GM20431 (cell line): Measurements from ENCODE around the gene PPP5C.

Experiments used
- in situ Hi-C: fragments of 300-500 bp; cut with MseI, MboI; formaldehyde crosslinking; loops from one replicate; pipeline ENCODE4 v1.15.0; 2020; ENCODE audit warnings: low sequenced_read_pairs; ENCODE audit not compliant: unreplicated experiment

Gene PPP5C

DNA sequence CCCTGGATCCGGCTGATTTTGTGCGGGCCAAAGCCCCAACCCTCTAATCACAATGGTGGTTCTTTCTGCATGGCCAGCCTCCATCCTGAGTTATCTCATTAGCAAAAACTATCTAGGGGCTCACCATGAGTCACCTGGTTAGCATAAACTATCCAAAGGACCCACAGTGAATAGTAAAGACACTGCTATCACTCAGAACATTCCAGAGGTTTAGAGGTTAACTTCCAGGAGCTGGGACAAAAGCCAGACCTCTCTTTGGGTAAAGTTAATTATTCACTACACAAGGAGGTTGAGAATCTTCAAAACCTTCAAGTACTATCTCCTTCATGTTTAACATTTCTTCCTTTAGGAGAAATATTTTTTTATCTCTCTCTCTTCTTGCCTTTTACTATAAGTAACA is 18.8 kb upstream of the PPP5C start:
- in situ Hi-C loops = no loop called here

DNA sequence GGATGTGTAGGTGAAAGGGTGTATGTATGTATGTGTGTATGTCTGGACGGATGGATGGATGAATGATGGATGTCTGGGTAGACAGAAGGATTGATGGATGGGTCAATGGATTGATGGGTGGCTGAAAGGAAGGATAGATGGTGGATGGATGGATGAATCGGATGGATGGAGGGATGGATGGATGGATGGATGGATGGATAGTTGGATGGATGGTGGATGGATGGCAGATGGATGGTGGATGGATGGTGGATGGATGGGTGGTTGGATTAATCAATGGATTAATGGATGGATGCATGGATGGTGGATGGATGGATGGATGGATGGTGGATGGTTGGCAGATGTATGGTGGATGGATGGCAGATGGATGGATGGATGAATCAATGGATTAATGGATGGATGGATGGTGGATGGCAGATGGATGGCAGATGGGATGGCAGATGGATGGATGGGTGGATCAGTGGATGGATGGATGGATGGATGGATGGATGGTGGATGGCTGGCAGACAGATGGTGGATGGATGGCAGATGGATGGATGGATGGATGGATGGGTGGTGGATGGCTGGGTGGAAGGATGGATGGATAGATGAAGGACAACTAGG is 16.5 kb upstream of the PPP5C start:
- in situ Hi-C loops = no loop called here

DNA sequence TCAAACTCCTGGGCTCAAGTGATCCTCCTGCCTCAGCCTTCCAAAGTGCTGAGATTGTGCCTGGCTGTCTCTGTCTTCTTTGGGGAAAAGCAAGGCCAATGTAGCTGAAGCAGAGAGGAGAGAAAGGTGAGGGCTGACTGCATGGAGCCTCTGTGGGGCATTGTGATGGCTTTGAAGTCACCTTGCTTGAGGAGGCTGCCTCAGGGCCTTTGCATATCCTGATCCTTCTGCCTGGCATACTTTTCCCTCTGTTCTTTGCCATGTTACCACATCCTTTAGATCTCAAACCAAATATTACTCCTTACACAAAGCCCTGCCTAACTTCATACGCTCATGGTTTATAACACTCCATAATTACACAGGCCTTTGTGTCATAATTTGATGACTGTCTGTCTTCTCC is 9.4 kb upstream of the PPP5C start:
- in situ Hi-C loops = no loop called here

DNA sequence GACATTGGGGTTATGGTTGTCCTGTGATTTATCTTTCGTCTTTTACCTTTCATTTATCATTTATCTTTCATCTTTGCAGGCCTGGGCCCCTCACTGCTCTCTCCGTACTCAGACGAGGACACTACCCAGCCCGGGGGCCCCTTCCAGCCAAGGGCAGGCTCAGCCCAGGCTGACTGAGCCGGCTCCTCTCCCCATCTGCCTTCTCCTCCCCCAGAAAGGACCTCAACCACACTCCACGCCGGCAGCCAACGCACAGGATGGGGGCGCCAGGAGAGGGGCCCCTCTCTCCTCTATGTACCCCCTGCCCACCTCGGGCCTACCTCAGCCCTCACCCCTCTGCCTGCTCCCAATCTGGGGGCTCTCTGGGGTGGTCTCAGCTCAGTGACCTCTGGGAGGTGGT is 7.4 kb upstream of the PPP5C start:
- in situ Hi-C loops = no loop called here

DNA sequence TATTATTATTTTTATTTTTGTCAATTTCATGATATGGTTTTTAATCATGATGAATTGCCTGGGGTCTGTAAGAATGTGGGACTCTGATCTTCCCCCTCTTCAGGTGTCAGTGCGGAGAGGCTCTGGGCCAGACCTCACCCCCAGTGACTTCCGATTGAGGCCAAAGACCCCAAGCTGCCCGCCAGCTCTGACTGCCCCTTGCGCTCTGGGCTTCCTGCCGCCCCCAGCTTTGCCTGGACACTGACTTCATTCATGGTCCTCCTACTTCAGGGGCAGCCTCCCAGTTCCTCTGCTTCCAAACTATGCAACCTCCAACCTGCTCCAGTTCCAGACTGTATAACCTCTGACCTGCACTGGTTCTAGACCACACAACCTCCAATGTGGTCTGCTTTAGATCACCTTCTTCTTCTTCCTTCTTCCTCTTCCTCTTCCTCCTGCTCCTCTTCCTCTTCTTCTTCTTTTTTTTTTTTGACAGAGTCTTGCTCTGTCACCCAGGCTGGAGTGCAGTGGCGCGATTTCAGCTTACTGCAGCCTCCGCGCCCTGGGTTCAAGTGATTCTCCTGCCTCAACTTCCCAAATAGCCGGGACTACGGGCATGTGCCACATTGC is 6.7 kb upstream of the PPP5C start:
- in situ Hi-C loops = no loop called here

DNA sequence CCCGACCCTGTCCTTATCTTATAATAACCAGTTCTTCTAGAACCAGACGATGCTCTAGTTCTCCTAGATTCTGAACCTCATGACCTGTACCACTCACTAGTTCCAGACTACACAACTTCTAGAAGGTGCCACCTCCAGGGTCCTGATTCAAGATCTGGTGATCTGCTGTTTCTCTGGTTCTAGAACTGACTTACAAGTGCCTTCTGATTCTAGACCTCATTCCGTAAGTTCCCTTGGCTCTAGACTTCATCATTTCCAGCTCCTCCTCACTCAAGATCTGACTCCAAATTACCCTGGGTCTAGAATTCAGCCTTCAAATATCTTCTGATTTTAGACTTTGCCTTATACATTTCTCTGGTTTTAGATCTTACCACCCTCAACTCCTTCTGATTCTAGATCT is 5.0 kb upstream of the PPP5C start:
- in situ Hi-C loops = no loop called here

DNA sequence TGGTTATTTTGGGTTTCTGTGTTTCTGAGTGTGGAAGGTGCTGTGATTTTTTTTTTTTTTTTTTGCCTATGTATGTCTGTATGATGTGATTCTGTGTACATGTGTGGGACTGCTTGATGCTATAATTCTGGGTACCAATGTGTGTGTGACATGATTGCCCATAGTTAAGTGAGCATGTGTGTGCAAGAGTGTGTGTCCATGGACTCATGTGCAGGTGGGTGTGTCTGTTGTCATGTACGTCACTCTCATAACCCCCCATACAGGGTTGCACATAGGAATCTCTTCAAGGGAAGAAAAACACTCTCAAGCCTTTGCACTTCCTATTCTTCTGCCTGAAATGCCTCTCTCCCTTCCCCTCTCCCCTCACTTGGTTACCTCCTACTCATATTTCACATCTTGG is 2.5 kb upstream of the PPP5C start:
- in situ Hi-C loops = no loop called here

DNA sequence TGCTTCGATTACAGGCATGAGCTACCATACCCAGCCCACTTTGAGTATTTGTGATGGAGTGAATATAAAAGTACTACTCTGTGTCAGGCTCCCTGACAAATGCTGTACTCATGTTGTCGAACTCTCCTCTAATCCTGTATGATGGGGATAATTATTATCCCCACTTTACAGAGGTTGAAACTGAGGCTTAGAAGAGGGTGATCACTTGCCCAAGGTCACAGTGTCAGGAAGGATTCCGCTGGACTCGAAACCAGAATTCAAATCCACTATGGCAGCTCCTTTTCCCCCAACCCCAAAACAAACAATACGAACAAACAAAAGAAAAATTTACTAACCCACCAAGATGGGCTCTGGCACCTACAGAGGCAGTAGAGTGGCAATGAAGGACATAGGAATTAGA is 1.7 kb upstream of the PPP5C start:
- in situ Hi-C loops = no loop called here

DNA sequence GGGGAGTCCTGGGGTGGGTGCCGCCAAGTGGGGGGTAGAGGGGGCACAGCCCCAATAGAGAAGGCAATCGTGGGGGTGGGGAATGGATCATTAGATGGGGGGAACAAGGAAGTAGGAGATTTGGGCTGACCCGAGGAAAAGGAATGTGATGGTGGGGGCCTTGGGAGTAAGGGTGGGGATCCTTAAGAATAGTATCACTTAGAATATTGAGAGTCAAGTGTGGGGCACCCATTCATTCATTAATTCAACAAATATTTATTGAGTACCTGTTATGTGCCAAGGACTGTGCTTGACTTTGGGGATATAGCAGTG is 641 bp downstream of the PPP5C start:
- in situ Hi-C loops = no loop called here

DNA sequence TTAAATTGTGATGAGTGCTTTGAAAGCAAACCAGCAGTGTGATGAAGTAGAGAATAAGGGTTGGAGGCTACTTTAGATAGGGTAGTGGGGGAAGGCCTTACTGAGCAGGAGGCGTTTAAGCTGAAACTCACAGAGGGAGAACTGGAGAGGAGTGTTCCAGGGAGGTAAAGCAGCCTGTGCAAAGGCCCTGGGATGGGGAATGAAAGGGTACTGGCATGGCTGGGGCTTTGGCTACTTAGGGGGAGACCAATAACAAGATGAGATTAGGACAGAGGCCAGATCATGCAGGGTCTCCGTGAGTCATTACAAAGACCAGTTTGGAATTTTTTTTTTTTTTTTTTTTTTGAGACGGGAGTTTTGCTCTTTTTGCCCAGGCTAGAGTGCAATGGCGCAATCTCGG is 1.1 kb downstream of the PPP5C start:
- in situ Hi-C loops = no loop called here

DNA sequence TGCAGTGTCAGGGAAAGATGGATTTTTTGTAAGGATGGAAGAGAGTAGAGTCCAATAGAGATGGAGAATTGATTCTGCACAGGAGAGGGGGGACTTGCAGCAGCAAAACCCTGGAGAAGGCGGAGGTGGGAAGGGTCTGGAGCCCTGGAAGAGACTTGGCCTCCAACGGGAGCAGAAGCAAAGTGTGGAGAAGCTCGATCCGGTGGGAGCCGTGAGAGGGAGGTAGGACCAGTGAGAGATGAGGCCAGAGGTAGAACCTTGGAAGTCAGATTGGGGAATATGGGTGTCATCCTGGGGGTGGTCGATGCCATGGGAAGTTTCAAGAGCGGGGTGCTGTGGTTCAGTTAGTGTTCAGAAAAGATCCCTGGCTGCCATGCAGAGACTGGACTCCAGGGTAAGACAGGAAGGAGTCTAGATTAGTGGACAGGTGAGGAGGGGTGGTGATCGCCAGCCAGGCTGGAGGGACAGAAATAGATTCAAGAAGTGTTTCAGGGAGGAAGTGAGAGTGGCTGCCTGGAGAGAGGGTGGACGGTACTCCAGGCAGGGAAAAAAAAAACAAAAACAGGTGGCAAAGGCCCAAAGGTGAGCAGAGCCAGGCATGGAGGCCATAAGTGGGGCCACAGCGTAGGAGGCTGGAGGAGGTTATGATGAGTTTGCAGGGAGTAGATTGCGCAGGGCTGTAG is 2.6 kb downstream of the PPP5C start:
- in situ Hi-C loops = no loop called here

DNA sequence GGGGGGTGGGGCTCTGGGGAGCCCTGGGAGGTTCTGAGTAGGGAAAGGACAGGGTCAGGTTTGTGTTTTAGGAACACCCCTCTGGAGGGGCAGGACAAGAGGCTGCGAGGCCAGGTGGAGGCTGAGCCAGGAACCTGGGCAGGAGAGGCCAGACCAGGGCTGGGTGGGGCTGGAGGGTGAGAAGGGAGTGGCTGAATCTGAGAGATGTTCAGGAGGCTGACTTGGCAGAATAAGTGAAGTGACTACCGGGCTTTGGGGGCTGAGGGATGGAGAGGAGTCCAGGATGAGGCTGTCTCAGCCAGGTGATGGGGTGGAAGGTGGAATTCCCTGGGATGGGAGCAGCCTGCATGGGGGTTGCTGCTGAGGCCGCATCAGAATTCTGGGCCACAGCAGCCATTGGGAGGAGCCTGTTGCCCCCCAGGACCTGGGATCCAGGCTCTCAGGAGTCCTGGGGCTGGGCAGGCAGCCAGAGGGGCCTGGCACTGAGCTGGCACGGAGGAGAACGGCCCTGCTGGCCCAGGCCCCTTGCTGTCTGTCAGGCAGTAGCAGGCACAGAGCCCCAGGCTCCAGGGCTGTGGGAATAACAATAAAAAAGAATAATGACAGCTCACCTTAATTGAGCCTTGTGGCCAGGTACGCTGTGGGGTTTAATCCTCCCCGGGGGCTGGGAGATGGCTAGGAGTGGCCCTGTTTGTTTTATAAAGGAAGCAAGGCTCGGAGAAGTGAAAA is 3.3 kb downstream of the PPP5C start:
- in situ Hi-C loops = no loop called here

DNA sequence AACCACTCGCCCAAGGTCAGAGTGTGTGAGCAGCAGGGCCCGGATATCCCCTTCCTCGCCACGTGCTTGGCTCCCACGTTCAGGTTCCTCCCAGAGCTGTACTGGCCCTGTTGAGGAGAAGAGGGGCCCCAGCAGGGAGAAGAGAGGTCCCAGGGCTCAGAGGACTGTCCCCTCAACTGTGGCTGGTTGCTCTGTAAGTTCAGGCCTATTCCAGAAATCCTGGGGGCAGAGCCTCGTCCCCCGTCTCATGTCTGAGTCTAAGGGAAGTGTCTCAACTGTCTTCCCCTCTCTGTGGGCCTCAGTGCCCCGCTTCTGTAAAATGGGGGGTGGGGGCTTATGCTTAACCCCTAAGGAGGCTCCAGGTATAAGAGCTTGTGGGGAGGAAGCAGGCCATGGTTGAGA is 3.9 kb downstream of the PPP5C start:
- in situ Hi-C loops = no loop called here

DNA sequence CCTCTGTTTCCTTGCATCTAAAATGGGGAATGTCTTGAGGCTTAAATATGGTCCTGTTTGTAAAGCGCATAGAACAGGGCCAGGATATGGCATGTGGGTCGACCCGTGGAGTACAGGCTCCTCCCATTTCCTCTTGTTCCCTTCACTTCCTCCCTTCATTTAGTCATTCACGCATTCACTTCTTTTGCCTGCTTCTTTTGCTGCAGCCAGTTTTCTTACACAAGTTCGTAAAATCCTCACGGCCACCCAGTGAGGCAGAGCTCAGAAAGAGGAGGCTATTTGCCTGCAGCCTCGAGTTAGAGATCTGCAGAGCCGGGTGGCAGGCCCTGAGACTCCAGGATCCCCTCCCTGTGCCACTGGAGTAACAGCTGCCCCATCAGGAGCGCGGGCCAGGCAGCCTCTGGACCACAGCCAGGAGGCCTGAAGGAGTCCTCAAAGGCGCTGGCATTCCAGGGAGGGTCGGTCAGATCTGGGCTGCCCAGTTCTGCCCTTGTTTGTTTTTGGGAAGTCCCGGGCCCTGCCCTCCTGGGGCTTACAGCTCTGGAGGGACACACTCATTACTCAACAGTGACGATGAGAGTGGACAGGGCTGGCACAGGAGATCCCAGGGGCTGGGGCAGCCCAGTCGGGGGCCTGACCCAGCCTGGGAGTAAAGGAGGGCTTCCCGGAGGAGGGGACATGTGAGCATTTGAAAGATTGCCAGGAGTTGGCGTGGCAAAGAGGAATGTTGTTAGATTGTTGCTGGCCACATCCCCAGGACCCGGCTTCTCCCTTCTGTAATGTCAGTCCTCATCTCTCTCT is 4.6 kb downstream of the PPP5C start:
- in situ Hi-C loops = no loop called here

DNA sequence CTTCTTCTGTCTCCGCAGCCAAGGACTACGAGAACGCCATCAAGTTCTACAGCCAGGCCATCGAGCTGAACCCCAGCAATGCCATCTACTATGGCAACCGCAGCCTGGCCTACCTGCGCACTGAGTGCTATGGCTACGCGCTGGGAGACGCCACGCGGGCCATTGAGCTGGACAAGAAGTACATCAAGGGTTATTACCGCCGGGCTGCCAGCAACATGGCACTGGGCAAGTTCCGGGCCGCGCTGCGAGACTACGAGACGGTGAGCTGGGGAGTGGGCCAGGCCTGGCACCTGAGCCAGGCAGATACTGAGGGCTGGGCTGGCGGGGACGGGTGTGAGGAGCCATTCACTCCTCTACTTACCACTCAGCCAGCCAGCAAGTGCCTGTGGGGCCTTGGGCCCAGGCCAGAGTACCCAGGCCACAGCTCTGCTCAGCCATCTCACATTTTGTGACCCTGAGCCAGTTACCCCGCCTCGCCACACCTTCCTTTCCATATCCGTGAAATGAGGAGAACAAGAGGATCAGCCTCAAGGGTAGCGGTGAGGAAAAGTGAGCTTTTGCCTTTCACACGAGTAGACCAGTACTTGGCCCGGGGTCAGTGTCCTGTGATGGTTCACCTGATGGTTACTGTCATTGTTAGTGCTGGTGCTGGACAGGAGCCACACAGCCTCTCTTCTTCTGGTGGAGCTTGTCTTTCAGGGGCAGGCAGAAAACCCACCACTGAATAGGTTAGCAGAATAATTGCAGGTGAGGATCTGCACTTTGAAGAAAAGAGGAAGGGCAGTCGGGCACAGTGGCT is 7.0 kb downstream of the PPP5C start:
- in situ Hi-C loops = no loop called here

DNA sequence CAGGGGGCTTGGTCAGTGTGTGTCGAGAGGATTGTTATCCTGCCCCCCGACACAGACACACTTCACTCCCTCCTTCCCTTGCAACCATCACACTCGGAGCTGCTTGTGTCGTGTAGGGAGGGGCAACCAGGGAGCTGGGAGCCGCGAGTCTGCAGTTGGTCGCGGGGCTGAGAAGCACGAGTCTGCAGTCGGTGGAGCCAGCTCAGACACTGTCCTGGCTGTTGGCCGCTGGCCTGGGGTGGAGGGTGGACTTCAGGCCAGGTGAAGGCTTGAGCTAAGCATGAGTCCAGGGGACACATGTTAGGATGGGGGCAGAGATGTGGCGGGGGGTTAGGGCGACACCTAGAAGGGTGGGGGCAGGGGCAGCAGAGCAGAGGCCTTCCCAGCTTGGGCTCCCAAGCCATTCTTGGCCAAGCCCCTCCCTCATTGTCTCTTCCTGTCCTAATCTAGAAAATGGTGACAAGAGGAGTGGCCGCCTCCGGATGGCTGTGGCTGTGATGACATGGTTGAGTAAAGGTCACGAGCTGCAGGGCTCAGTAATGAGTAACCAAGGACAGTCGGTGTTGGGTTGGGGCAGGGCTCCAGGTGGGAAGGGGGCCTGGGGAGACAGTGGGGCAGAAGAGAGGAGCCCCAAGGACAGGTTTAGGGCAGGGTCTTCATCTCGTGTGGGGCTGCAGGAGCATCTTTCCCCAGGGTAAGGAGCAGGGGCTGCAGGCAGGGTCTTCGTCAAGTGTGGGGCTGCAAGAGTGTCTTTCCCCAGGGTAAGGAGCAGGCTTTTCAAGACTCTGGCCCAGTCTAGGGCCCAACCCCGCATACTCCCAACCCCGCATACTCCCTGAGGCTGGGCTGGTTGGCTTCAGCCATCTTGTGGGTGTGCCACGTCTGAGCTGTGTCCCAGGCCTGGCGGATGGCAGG is 8.6 kb downstream of the PPP5C start:
- in situ Hi-C loops = no loop called here

DNA sequence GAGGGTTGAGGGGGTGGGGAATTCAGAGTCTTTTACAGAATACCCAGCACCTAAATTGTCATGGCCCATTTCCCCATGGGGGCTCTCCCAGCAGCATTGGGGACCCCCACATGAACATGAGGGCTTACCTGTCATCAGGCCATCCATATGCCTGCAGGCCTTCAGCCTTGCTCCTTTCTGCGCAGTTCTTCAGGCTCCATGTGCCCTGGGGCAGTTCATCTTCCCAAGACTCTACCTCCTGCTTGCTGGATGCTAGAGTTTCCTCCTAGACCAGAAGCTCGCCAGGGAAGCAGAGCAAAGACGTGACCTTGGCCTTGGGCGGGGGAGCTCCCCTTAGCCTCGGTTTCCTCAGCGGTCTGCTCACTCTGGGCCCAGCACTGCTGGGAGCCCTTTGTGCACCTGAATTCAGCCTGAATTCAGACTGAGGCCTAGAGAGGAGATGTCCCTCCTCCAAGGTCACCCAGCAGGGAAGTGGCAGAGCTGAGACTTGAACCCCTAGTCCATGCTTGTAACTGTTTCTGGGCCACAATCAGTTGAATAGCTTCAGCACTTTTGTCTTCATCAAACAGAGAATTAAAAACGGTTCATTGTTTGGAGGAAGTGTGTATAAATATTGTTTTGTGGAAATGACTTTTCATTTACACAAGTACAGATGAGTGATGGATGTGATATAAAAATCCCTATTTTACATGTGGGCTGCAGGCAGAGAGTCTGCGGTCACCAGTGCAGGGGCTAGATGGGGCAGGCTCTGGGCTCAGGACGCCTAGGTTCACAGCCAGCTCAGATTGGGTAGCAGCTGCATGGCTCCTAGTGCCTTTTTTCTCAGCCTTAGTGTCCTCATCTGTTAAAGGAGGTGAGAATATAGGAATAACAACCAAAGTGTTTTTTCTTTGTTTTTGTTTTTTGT is 9.5 kb downstream of the PPP5C start:
- in situ Hi-C loops = no loop called here
